ENCODE measurements around the gene BCL2L15. TPM values are rescaled to one million over a fixed set of nuclear protein-coding genes. Genes with fewer than 3 reads are reported as not detected.

BCL2L15 gene
- total RNA-seq, 2 donors from 2014 or later, result 116 to 191 TPM

DNA sequence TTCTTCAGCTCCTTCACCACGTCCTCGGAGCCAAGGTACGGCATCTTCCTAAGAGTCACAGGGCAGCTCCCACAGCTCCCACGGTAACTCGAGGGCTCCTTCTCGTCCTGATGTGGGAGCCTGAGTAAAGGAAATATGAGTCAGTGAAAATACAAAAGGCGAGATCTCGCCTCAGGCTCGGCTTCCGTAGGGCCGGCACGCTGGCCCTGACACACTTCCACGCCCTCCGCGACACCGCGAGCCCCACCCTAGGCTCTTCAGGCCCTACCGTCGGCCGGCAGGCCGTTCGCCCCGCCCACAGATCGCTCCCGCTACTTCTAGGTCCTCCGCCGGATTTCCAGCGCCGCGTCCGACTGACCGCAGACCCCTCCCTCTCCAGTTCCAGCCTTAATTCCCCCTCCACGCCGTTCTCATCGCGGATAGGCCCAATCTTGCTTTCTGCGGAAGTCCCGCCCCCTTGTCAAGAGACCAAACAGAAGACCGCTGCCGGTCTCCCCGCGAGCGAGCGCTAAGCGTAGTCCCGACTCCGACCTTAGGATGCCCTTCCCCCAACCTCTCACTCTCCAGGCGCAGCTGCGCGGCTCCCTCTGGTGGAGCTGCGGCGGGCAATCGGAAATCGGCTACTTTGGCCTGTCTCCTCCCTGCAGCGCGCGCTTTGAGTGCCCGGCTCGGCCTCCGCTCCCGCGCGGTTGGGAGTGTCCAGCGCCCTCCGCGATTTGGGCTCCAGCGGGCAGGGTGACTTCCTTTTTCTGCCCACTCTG, 17.5 kb upstream of the BCL2L15 start, which contains the start of the genes AP4B1 and DCLRE1B:
Gene AP4B1 (minus strand): TSS at position 126 of the 761 bp plus-strand sequence. CDS start 82 bp downstream, at position 44.
Gene DCLRE1B (plus strand): TSS at position 653 of the 761 bp plus-strand sequence. CDS start 261 bp downstream, outside the sequence.
- intact Hi-C loops (cut with DNase I), result loop anchor here (2.0 kb wide), 2 partner anchors 24 to 68 kb away; partner anchors contain the start of gene HIPK1
- peak within 1 kb of the TSS; percentile 58 for H3K4me3 ChIP-seq
- no peaks in the 10 kb centered on the region for H3K9me3 ChIP-seq
- TF ChIP-seq CTCF (IDR thresholded peaks at IDR 0.05), result peak; percentile 42
- no peaks in the 10 kb centered on the region for H3K36me3 ChIP-seq
- H3K27me3 ChIP-seq, result no peaks in the 10 kb centered on the region
- peak; percentile 99 for DNase-seq
- peak within 1 kb of the TSS; percentile 78 to 94 for H3K9ac ChIP-seq (ENCODE audit: low read depth in 2 of 2, low read length in 2 of 2)
- H3K4me1 ChIP-seq, result peaks cover 10% of the 10 kb centered on the region
- peak within 1 kb of the TSS; percentile 93 for H3K27ac ChIP-seq

GRCh38 chr1:113904293-113904673, 16.9 kb upstream of the BCL2L15 start:
- Histone ChIP-seq H3K36me3 (no peaks in the 10 kb centered on the region), H3K4me3 (peak overlapping the region; percentile 58), H3K9me3 (no peaks in the 10 kb centered on the region), H3K9ac (ENCODE audit: low read depth in 2 of 2, low read length in 2 of 2) (peak overlapping the region; percentile 70 to 94), H3K4me1 (peaks cover 10% of the 10 kb centered on the region), H3K27ac (peak overlapping the region; percentile 93), H3K27me3 (no peaks in the 10 kb centered on the region)
- no peak for TF ChIP-seq CTCF (IDR thresholded peaks at IDR 0.05)
- intact Hi-C loops (cut with DNase I), result loop anchor here (2.0 kb wide), 2 partner anchors 25 to 67 kb away; partner anchors contain the start of gene HIPK1
- no peak for DNase-seq

- no peaks in the 10 kb centered on the region for H3K27me3 ChIP-seq
- peak overlapping the region; percentile 58 for H3K4me3 ChIP-seq
- H3K27ac ChIP-seq, result peak overlapping the region; percentile 93
- H3K9me3 ChIP-seq, result no peaks in the 10 kb centered on the region
- intact Hi-C loops (cut with DNase I), result loop anchor here (2.0 kb wide), 2 partner anchors 25 to 67 kb away; partner anchors contain the start of gene HIPK1
- no peaks in the 10 kb centered on the region for H3K36me3 ChIP-seq
- peaks cover 10% of the 10 kb centered on the region for H3K4me1 ChIP-seq
- DNase-seq, result peak; percentile 35
- peak overlapping the region; percentile 70 to 94 for H3K9ac ChIP-seq (ENCODE audit: low read depth in 2 of 2, low read length in 2 of 2)
- TF ChIP-seq CTCF (IDR thresholded peaks at IDR 0.05), result no peak
These were observed 16.3 kb upstream of the BCL2L15 start for GRCh38 chr1:113903501-113904292.

- Histone ChIP-seq H3K4me3 (no peak overlapping the region), H3K36me3 (no peaks in the 10 kb centered on the region), H3K27ac (peak overlapping the region; percentile 93), H3K4me1 (peaks cover 10% of the 10 kb centered on the region), H3K9ac (ENCODE audit: low read depth in 2 of 2, low read length in 2 of 2) (peak overlapping the region in 1 of 2 donors; percentile 8), H3K9me3 (no peaks in the 10 kb centered on the region), H3K27me3 (no peaks in the 10 kb centered on the region)
- no peak for DNase-seq
- intact Hi-C loops (cut with DNase I), result no loop called here
- no peak for TF ChIP-seq CTCF (IDR thresholded peaks at IDR 0.05)
These were observed 13.8 kb upstream of the BCL2L15 start for GRCh38 chr1:113901191-113901590.

GRCh38 chr1:113899111-113899510, 11.7 kb upstream of the BCL2L15 start:
- TF ChIP-seq CTCF (IDR thresholded peaks at IDR 0.05), result no peak
- no peaks in the 10 kb centered on the region for H3K27me3 ChIP-seq
- H3K9me3 ChIP-seq, result no peaks in the 10 kb centered on the region
- H3K36me3 ChIP-seq, result no peaks in the 10 kb centered on the region
- intact Hi-C loops (cut with DNase I), result no loop called here
- DNase-seq, result no peak
- H3K27ac ChIP-seq, result no peak overlapping the region
- H3K4me1 ChIP-seq, result peaks cover 10% of the 10 kb centered on the region
- no peak overlapping the region for H3K9ac ChIP-seq (ENCODE audit: low read depth in 2 of 2, low read length in 2 of 2)
- no peak overlapping the region for H3K4me3 ChIP-seq

All from colonic mucosa (tissue), 4 donors.